ENCODE measurements around the gene DACT1. TPM values are rescaled to one million over a fixed set of nuclear protein-coding genes. Genes with fewer than 3 reads are reported as not detected.
"Not testable (repeated sequence)": the region's sequence is repeated elsewhere in the genome, so short reads cannot be mapped to it uniquely, and the experiment has no call there.

DACT1 gene, protein sequence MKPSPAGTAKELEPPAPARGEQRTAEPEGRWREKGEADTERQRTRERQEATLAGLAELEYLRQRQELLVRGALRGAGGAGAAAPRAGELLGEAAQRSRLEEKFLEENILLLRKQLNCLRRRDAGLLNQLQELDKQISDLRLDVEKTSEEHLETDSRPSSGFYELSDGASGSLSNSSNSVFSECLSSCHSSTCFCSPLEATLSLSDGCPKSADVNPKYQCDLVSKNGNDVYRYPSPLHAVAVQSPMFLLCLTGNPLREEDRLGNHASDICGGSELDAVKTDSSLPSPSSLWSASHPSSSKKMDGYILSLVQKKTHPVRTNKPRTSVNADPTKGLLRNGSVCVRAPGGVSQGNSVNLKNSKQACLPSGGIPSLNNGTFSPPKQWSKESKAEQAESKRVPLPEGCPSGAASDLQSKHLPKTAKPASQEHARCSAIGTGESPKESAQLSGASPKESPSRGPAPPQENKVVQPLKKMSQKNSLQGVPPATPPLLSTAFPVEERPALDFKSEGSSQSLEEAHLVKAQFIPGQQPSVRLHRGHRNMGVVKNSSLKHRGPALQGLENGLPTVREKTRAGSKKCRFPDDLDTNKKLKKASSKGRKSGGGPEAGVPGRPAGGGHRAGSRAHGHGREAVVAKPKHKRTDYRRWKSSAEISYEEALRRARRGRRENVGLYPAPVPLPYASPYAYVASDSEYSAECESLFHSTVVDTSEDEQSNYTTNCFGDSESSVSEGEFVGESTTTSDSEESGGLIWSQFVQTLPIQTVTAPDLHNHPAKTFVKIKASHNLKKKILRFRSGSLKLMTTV
- 0.05 TPM for polyA plus RNA-seq (2012; ENCODE audit: low read depth, missing spikeins)

DNA sequence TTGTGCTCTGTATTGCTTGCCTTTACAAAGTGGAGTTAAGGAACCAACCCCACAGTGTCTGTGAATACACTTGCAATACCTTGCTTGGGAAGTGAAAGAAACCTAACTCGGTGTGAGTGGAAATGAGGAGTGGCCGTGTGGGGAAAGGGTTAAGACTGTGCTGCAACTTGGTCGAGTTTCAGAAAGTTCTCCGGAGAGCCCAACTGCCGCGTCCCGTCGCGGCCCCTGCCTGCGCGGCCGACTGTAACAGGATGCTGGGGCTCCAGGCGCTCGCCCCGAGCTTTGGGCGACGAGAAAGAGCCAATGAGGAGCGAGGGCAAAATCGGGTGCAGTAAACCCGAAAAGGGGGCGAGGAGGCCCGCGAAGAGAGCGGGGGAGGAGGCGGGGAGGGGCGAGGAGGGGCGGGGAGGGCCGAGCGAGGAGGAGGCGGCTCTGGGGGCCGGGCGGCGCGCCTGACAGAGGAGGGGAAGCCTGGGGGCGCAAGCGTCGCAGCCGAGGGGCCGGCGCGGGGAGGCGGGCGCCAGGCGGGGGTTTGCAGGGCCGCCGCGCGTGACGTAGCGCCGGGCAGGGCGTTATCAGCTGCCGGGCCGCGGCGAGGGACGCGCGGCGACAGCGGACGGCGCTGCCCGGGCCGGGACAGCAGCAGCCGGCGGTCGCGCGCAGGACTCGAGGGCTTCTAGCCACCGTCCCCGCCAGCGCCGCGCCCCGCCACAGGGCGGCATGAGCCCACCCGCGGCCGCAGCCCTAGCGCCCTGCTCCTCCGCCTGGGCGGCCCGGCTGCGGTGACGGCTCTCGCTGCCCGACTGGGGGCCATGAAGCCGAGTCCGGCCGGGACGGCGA, at the start of gene DACT1:
TSS of gene DACT1 (plus strand) at position 572 of the 840 bp plus-strand sequence. CDS start at position 813, 241 bp downstream.
- FAIRE-seq (no peak), DNase-seq (ENCODE audit: insufficient read length, low spot score) (peak; percentile 35)
- TF ChIP-seq POLR2A (IDR thresholded peaks at IDR 0.05; ENCODE audit: low read depth, low read length) (no peak), POLR2AphosphoS5 (IDR thresholded peaks at IDR 0.05; ENCODE audit: low read depth, low read length) (no peak), POU2F2 (IDR thresholded peaks at IDR 0.05; ENCODE audit: low read depth, low read length) (no peak), TAF1 (IDR thresholded peaks at IDR 0.05; ENCODE audit: low read depth, low read length) (no peak), PAX5 (IDR thresholded peaks at IDR 0.05; ENCODE audit: insufficient read depth, low read length, severe bottlenecking) (no peak), SPI1 (IDR thresholded peaks at IDR 0.05; ENCODE audit: low read depth, low read length) (no peak)

DNA sequence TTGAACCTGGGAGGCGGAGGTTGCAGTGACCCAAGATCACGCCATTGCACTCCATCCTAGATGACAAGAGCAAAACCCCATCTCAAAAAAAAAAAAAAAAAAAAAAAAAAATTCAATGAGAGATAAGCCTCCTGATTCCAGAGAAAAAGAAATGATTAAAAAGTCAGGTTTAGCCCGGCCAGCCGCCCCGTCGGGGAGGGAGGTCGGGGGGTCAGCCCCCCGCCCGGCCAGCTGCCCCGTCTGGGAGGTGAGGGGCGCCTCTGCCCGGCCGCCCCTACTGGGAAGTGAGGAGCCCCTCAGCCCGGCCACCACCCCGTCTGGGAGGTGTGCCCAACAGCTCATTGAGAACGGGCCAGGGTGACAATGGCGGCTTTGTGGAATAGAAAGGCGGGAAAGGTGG, 49.4 kb upstream of the DACT1 start:
- not testable (repeated sequence) for FAIRE-seq; DNase-seq (ENCODE audit: insufficient read length, low spot score)

DNA sequence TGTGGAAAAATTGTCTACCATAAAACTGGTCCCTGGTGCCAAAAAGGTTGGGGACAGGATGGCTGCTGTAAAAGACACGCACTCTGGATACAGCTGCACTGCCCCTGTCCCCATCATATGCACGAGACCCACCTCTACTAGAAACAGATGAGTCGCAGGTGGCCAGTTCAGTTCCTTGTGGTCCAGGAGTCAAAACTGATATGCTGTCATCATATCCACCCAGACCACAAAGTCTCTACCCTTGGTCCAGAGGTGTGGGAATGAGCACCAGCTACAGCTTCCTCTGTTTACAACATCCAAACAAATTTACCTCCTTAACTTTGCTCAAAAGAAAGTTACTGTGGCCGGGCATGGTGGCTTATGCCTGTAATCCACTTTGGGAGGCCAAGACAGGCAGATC, 43.8 kb upstream of the DACT1 start:
- DNase-seq (ENCODE audit: insufficient read length, low spot score) (no peak), FAIRE-seq (no peak)
- TF ChIP-seq POLR2A (IDR thresholded peaks at IDR 0.05; ENCODE audit: low read depth, low read length) (no peak), POLR2AphosphoS5 (IDR thresholded peaks at IDR 0.05; ENCODE audit: low read depth, low read length) (no peak), TAF1 (IDR thresholded peaks at IDR 0.05; ENCODE audit: low read depth, low read length) (no peak), POU2F2 (IDR thresholded peaks at IDR 0.05; ENCODE audit: low read depth, low read length) (no peak), PAX5 (IDR thresholded peaks at IDR 0.05; ENCODE audit: insufficient read depth, low read length, severe bottlenecking) (no peak), SPI1 (IDR thresholded peaks at IDR 0.05; ENCODE audit: low read depth, low read length) (no peak)

DNA sequence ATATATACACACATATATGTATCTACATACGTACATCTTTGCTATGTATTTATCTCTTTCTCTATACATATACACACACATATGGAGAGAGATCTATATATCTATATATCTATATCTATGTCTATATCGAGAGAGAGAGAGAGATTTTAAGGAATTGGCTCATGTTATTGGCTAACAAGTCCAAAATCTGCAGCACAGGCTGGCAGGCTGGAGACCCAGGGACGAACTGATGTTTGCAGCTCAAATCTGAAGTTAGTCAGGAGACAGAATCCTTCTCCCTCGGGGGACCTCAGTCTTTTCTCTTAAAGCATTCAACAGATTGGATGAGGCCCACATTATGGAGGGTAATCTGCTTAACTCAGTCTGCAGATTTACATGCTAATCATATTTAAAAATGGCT, 40.7 kb upstream of the DACT1 start:
- DNase-seq (ENCODE audit: insufficient read length, low spot score), result no peak
- no peak for FAIRE-seq
- TF ChIP-seq PAX5 (IDR thresholded peaks at IDR 0.05; ENCODE audit: insufficient read depth, low read length, severe bottlenecking) (no peak), POLR2AphosphoS5 (IDR thresholded peaks at IDR 0.05; ENCODE audit: low read depth, low read length) (no peak), POLR2A (IDR thresholded peaks at IDR 0.05; ENCODE audit: low read depth, low read length) (no peak), TAF1 (IDR thresholded peaks at IDR 0.05; ENCODE audit: low read depth, low read length) (no peak), POU2F2 (IDR thresholded peaks at IDR 0.05; ENCODE audit: low read depth, low read length) (no peak), SPI1 (IDR thresholded peaks at IDR 0.05; ENCODE audit: low read depth, low read length) (no peak)

GRCh38 chr14:58598028-58598803, 39.5 kb upstream of the DACT1 start:
- DNase-seq (ENCODE audit: insufficient read length, low spot score), result no peak
- TF ChIP-seq POLR2AphosphoS5 (IDR thresholded peaks at IDR 0.05; ENCODE audit: low read depth, low read length), result no peak
- TF ChIP-seq POU2F2 (IDR thresholded peaks at IDR 0.05; ENCODE audit: low read depth, low read length), result no peak
- no peak for TF ChIP-seq POLR2A (IDR thresholded peaks at IDR 0.05; ENCODE audit: low read depth, low read length)
- no peak for TF ChIP-seq PAX5 (IDR thresholded peaks at IDR 0.05; ENCODE audit: insufficient read depth, low read length, severe bottlenecking)
- no peak for TF ChIP-seq SPI1 (IDR thresholded peaks at IDR 0.05; ENCODE audit: low read depth, low read length)
- TF ChIP-seq TAF1 (IDR thresholded peaks at IDR 0.05; ENCODE audit: low read depth, low read length), result no peak
- no peak for FAIRE-seq

DNA sequence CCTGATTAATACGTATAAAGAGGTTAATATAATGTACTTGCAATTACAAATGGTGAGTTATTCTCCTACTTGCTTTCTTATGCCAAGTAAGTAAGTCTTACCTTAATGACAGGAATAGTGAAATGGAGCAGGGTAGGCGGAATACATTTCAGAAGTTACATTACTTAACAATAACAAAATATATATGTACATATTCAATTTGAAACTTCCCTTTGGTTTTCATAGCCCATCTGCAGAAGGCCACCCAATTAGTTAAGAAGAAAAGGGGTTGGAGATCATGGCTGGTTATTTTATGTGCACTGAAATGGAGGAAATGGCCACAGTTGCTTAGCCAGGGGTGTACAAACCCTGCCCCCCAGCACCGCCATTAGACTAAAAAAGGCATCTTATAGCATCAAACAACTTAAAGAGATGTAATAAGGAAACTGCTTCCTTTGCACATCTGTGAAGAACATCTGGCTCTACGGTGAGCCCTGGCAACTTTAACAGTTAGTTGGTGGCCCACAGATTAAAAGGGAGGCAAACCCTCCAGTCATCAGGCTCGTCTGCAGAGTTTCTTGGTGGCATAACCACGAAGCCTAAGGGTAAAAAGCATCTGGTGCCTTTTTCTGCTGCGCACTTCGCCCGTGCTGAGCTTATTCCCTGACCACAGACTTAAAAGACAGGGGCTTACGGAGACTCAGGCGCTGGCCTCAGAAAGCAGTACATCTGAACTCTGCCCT, 38.8 kb upstream of the DACT1 start:
- DNase-seq (ENCODE audit: insufficient read length, low spot score) (no peak), FAIRE-seq (no peak)
- TF ChIP-seq PAX5 (IDR thresholded peaks at IDR 0.05; ENCODE audit: insufficient read depth, low read length, severe bottlenecking), result no peak

GRCh38 chr14:58599707-58600106, 38.1 kb upstream of the DACT1 start:
- no peak for TF ChIP-seq POLR2AphosphoS5 (IDR thresholded peaks at IDR 0.05; ENCODE audit: low read depth, low read length)
- no peak for TF ChIP-seq PAX5 (IDR thresholded peaks at IDR 0.05; ENCODE audit: insufficient read depth, low read length, severe bottlenecking)
- TF ChIP-seq POU2F2 (IDR thresholded peaks at IDR 0.05; ENCODE audit: low read depth, low read length), result no peak
- TF ChIP-seq TAF1 (IDR thresholded peaks at IDR 0.05; ENCODE audit: low read depth, low read length), result no peak
- no peak for TF ChIP-seq SPI1 (IDR thresholded peaks at IDR 0.05; ENCODE audit: low read depth, low read length)
- TF ChIP-seq POLR2A (IDR thresholded peaks at IDR 0.05; ENCODE audit: low read depth, low read length), result no peak
- no peak for DNase-seq (ENCODE audit: insufficient read length, low spot score)
- no peak for FAIRE-seq

- no peak for FAIRE-seq
- no peak for DNase-seq (ENCODE audit: insufficient read length, low spot score)
- no peak for TF ChIP-seq POU2F2 (IDR thresholded peaks at IDR 0.05; ENCODE audit: low read depth, low read length)
- TF ChIP-seq SPI1 (IDR thresholded peaks at IDR 0.05; ENCODE audit: low read depth, low read length), result no peak
- TF ChIP-seq TAF1 (IDR thresholded peaks at IDR 0.05; ENCODE audit: low read depth, low read length), result no peak
- no peak for TF ChIP-seq POLR2A (IDR thresholded peaks at IDR 0.05; ENCODE audit: low read depth, low read length)
- no peak for TF ChIP-seq POLR2AphosphoS5 (IDR thresholded peaks at IDR 0.05; ENCODE audit: low read depth, low read length)
- no peak for TF ChIP-seq PAX5 (IDR thresholded peaks at IDR 0.05; ENCODE audit: insufficient read depth, low read length, severe bottlenecking)
These were observed 32.3 kb upstream of the DACT1 start for GRCh38 chr14:58605465-58605864.
